Heart left ventricle (tissue), 13 donors: Measurements from ENCODE around the gene TSKU.

Experiments used
- CTCF ChIP-seq, 12 donors: fragments of 200-600 bp; sonication (generic) in 4 of 12; IDR thresholded peaks; one replicate each; pipeline versions ENCODE4 v1.5.0 to v1.8.0; 2018 to 2022; ENCODE audit warnings: antibody characterized with exemption in 12 of 12, mild to moderate bottlenecking in 5 of 12
- POLR2A ChIP-seq, 2 donors: fragments of 450-650 bp; IDR thresholded peaks; one replicate each; pipeline ENCODE4 v1.6.1; 2017; ENCODE audit warnings: antibody characterized with exemption in 2 of 2, mild to moderate bottlenecking in 2 of 2, moderate library complexity in 2 of 2
- donor health status: ischemic (EF 13 %, LVEDD 7.1; RV severe dilation, severe dysfunction).
- donor health status: DM: no; HTN: yes; CAD: no.
- donor health status: DM: no; HTN: no; CAD: no.
- donor health status: ischemic (EF 25% LVEDD 6.9; RV normal size, moderate dysfunction).
- donor health status: ischemic (EF 25% LVEDD 5.7; RV mildly dilated, moderate dysfunction).
- donor health status: ischemic (EF 35%, LVEDD 5.7; RV mildly dilated, moderate dysfunction).
- donor health status: nonischemic (EF 11% LVEDD 7.7; RV severe dilation, severe dysfunction).
- donor health status: DM: yes; HTN: yes; CAD: no.
- donor health status: PGD.
- donor health status: ischemic (EF 29% LVEDD 5.4; RV normal size, mild dysfunction).
- donor health status: nonischemic (EF 23%, LVEDD 6.1; RV moderate dilation, normal function).

GRCh38 chr11:76750067-76750466 lies 33.1 kb upstream of the TSKU start:
- TF ChIP-seq CTCF (IDR thresholded peaks at IDR 0.05) (no peak), POLR2A (IDR thresholded peaks at IDR 0.05) (no peak)
